PC-9 (cell line): ENCODE results near the gene MYO18A. TPM values are rescaled to one million over a fixed set of nuclear protein-coding genes. Genes with fewer than 3 reads are reported as not detected.

Experiments used
- BruUV-seq: library from RNA; stranded (reverse); fragments of 400-500 nt; replicated peaks from 2 replicates; lab custom pipeline; 2021; lab: Mats Ljungman, UMichigan
- CTCF ChIA-PET: fragments of 300-600 bp; sonication (Branson Sonifier 250); formaldehyde crosslinking; loops from one replicate; lab custom pipeline; 2022; ENCODE audit warnings: antibody characterized with exemption; lab: Charles Lee
- POLR2A ChIA-PET: fragments of 300-600 bp; sonication (Branson Sonifier 250); formaldehyde crosslinking; loops from one replicate; lab custom pipeline; 2022; ENCODE audit warnings: antibody characterized with exemption; ENCODE audit not compliant: unreplicated experiment; lab: Charles Lee
- DNase-seq, 2 experiments: peaks; one replicate each; pipeline versions ENCODE4 v3.0.0 to v3.0.0-alpha.2; 2015 to 2022; ENCODE audit warnings: mixed read lengths in 1 of 2
- H2AFZ ChIP-seq: fragments of 200-600 bp; sonication (generic); 2 replicates; pipeline ENCODE4 v1.8.1; 2017; ENCODE audit warnings: antibody characterized with exemption
- H3F3A ChIP-seq: fragments of 200-600 bp; sonication (generic); 2 replicates; pipeline ENCODE4 v1.8.1; 2017; ENCODE audit warnings: antibody characterized with exemption, mild to moderate bottlenecking, low read depth; ENCODE audit not compliant: insufficient read depth
- H3K27ac ChIP-seq: fragments of 200-600 bp; sonication (generic); 2 replicates; pipeline ENCODE4 v1.6.1; 2016; ENCODE audit warnings: mixed run types
- H3K27me3 ChIP-seq: fragments of 200-600 bp; sonication (generic); 2 replicates; pipeline ENCODE4 v1.6.1; 2016; ENCODE audit warnings: low read depth, mixed run types; ENCODE audit not compliant: insufficient read depth
- H3K36me3 ChIP-seq: fragments of 200-600 bp; sonication (generic); 2 replicates; pipeline ENCODE4 v1.6.1; 2016; ENCODE audit warnings: low read depth, mixed run types
- H3K4me1 ChIP-seq: fragments of 200-600 bp; sonication (generic); replicated peaks from 2 replicates; pipeline ENCODE4 v1.6.1; 2016; ENCODE audit warnings: mixed run types; ENCODE audit not compliant: insufficient read depth
- H3K4me2 ChIP-seq: fragments of 200-600 bp; sonication (generic); 2 replicates; pipeline ENCODE4 v1.6.1; 2017; ENCODE audit warnings: mixed run types
- H3K4me3 ChIP-seq: fragments of 200-600 bp; sonication (generic); 2 replicates; pipeline ENCODE4 v1.6.1; 2016; ENCODE audit warnings: mixed run types
- H3K79me2 ChIP-seq: fragments of 200-600 bp; sonication (generic); 2 replicates; pipeline ENCODE4 v1.6.1; 2017; ENCODE audit warnings: low read depth, mixed run types
- H3K9me2 ChIP-seq: fragments of 200-600 bp; sonication (generic); 2 replicates; pipeline ENCODE4 v1.8.1; 2017; ENCODE audit warnings: mild to moderate bottlenecking; ENCODE audit not compliant: insufficient read depth
- H3K9me3 ChIP-seq: fragments of 200-600 bp; sonication (generic); 2 replicates; pipeline ENCODE4 v1.8.1; 2016; ENCODE audit warnings: low read depth; ENCODE audit not compliant: insufficient read depth
- H4K20me1 ChIP-seq: fragments of 200-600 bp; sonication (generic); 2 replicates; pipeline ENCODE4 v1.8.1; 2017; ENCODE audit not compliant: insufficient read depth
- CTCF ChIP-seq: fragments of 200-600 bp; sonication (generic); conservative IDR thresholded peaks from 2 replicates; pipeline ENCODE4 v1.6.1; 2017; ENCODE audit warnings: mixed run types, antibody characterized with exemption, mild to moderate bottlenecking, moderate library complexity
- EZH2 ChIP-seq: fragments of 200-600 bp; sonication (generic); IDR thresholded peaks from 2 replicates; pipeline ENCODE4 v1.8.0; 2017; ENCODE audit warnings: antibody characterized with exemption, low read depth
- intact Hi-C: fragments of 100-400 bp; cut with micrococcal nuclease; formaldehyde crosslinking; loops from one replicate; pipeline ENCODE4 v1.10.0; 2022; ENCODE audit not compliant: unreplicated experiment
- total RNA-seq: library from RNA; stranded (reverse); gene quantifications from 2 replicates; pipeline ENCODE4 v1.2.3, GENCODE V29; 2021

The MYO18A gene
- total RNA-seq, 1 experiment from 2014 or later: 150 TPM

GRCh38 chr17:29050176-29050575, 130.0 kb downstream of the MYO18A start:
- no peaks in the 10 kb centered on the region for H3F3A ChIP-seq
- TF ChIP-seq EZH2: no peak
- TF ChIP-seq CTCF: no peak
- DNase-seq: no peak
- POLR2A ChIA-PET: interaction anchor here (0.6 kb wide), 1 partner anchor 244 kb away, joined by 4 read pairs; the partner anchor contains the start of gene NUFIP2
- BruUV-seq: no TSS peak
- CTCF ChIA-PET: no interaction called here
- H3K9me3 ChIP-seq: no peaks in the 10 kb centered on the region
- no peak overlapping the region for H2AFZ ChIP-seq
- no peaks in the 10 kb centered on the region for H3K4me1 ChIP-seq
- no peaks in the 10 kb centered on the region for H4K20me1 ChIP-seq
- peaks cover 11% of the 10 kb centered on the region; the same call in 1 of the 2 replicates for H3K27me3 ChIP-seq
- no peaks in the 10 kb centered on the region for H3K9me2 ChIP-seq
- no peak overlapping the region for H3K27ac ChIP-seq
- no peaks in the 10 kb centered on the region for H3K79me2 ChIP-seq
- no peaks in the 10 kb centered on the region for H3K36me3 ChIP-seq
- intact Hi-C loops: no loop called here
- H3K4me3 ChIP-seq: no peak overlapping the region
- no peak overlapping the region for H3K4me2 ChIP-seq

DNA sequence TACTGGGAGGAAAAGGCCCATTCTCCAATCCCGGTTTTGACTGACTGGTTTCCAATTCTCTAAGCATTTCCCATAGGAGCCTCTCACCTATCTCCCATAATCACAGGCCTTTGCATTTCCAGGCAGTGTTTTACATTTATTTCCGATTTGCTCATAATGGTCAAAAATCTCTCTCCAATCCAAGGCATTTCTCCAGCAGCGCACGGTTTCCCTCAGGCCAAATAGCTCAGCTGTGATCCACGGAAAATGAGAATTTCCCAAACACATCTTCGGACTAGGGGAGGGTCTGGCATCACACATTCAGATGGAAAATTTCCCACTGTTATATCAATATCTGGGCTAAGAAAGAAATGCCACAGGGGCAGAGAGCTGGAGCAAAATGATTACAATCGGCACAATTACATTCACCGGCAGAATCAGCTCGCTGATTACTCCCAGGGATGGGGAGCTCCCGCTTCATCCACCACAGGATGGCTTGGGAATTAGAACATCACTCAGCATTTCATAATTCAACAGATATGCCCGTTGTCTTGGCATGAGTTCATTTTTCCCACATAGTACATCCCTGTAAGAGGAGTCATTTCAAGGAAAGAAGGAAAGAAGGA, 130.6 kb downstream of the MYO18A start:
- ChIA-PET POLR2A (interaction anchor here (0.6 to 0.7 kb wide), 2 partner anchors 244 to 501 kb away, joined by 3 to 4 read pairs; partner anchors contain the start of gene NUFIP2), CTCF (no interaction called here)
- peaks cover 11% of the 10 kb centered on the region; the same call in 1 of the 2 replicates for H3K27me3 ChIP-seq

More for the DNA sequence above, 130.6 kb downstream of the MYO18A start:
- no peaks in the 10 kb centered on the region for H3K9me3 ChIP-seq
- no peaks in the 10 kb centered on the region for H3K4me1 ChIP-seq
- TF ChIP-seq CTCF (no peak), EZH2 (no peak)
- H3F3A ChIP-seq: no peaks in the 10 kb centered on the region
- intact Hi-C loops: no loop called here
- H3K4me2 ChIP-seq: no peak overlapping the region
- no peaks in the 10 kb centered on the region for H4K20me1 ChIP-seq
- H3K27ac ChIP-seq: no peak overlapping the region
- no peaks in the 10 kb centered on the region for H3K36me3 ChIP-seq
- H3K9me2 ChIP-seq: no peaks in the 10 kb centered on the region
- H2AFZ ChIP-seq: no peak overlapping the region
- no peaks in the 10 kb centered on the region for H3K79me2 ChIP-seq
- no TSS peak for BruUV-seq
- DNase-seq: no peak
- H3K4me3 ChIP-seq: no peak overlapping the region
